Kidney glomerular epithelial cell (primary cell): ENCODE results near the gene LZTFL1.

Source experiments
- DNase-seq: peaks from one replicate; lab custom pipeline; 2025; lab: John Stamatoyannopoulos, UW

Gene LZTFL1

GRCh38 chr3:45785605-45786150 lies 56.2 kb downstream of the LZTFL1 start:
- no peak for DNase-seq

- DNase-seq: no peak
Observed at GRCh38 chr3:45783667-45784066, 58.3 kb downstream of the LZTFL1 start.

GRCh38 chr3:45782381-45782780 lies 59.5 kb downstream of the LZTFL1 start:
- no peak for DNase-seq

GRCh38 chr3:45781841-45782240 lies 60.1 kb downstream of the LZTFL1 start:
- no peak for DNase-seq

- DNase-seq: no peak
Observed at GRCh38 chr3:45781271-45781670, 60.6 kb downstream of the LZTFL1 start.

GRCh38 chr3:45779746-45780735 lies 61.9 kb downstream of the LZTFL1 start:
- no peak for DNase-seq

- DNase-seq: no peak
Observed at GRCh38 chr3:45778761-45779201, 63.1 kb downstream of the LZTFL1 start.

GRCh38 chr3:45777746-45778386 lies 64.1 kb downstream of the LZTFL1 start:
- no peak for DNase-seq

GRCh38 chr3:45777111-45777745 lies 64.7 kb downstream of the LZTFL1 start:
- DNase-seq: no peak

GRCh38 chr3:45776611-45777010 lies 65.3 kb downstream of the LZTFL1 start:
- no peak for DNase-seq

- no peak for DNase-seq
Observed at GRCh38 chr3:45776301-45776595, 65.7 kb downstream of the LZTFL1 start.

- no peak for DNase-seq
Observed at GRCh38 chr3:45775571-45776300, 66.2 kb downstream of the LZTFL1 start.

- no peak for DNase-seq
Observed at GRCh38 chr3:45774581-45775521, 67.1 kb downstream of the LZTFL1 start.

- no peak for DNase-seq
Observed at GRCh38 chr3:45773714-45774449, 68.0 kb downstream of the LZTFL1 start.
